ENCODE results near the gene ARSJ.

DNA sequence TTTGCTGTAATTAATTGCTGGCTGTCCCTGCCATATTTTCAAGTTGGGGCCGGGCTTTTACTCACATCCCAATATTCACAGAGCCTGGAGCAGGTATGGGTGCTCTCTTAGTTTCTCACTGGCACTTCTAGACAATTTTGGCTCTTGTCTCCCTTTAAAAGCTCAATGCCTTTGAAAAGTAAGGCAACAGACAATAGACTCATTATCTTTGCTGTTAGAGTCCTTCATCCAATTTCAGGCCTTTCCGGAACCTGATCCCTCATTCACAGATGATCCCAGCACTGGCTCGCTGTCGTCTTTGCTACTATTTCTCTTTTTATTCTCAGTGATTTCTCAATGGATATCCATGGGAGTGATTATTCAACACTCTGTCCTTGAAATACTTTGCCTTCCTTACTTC is 6.7 kb downstream of the ARSJ start:
- TF ChIP-seq CTCF (IDR thresholded peaks at IDR 0.05) (no peak), POLR2A (IDR thresholded peaks at IDR 0.05) (no peak)

Measured in Peyer's patch (tissue), 4 donors.